HUES48 (cell line): ENCODE results near the gene C14orf132.

Source experiments
- H3K27ac ChIP-seq: one replicate; pipeline ENCODE4 v1.7.0; 2013; ENCODE audit warnings: low read depth, low read length, inconsistent platforms
- H3K27me3 ChIP-seq: 2 replicates; pipeline ENCODE4 v1.6.1; 2013; ENCODE audit warnings: mild to moderate bottlenecking, low read length; ENCODE audit not compliant: control insufficient read depth, insufficient read depth
- H3K36me3 ChIP-seq: 2 replicates; pipeline ENCODE4 v1.6.1; 2013; ENCODE audit warnings: low read length; ENCODE audit not compliant: control insufficient read depth, insufficient read depth
- H3K4me1 ChIP-seq: 2 replicates; pipeline ENCODE4 v1.6.1; 2013; ENCODE audit warnings: mild to moderate bottlenecking, low read length; ENCODE audit not compliant: control insufficient read depth, insufficient read depth
- H3K4me3 ChIP-seq: 2 replicates; pipeline ENCODE4 v1.5.1; 2013; ENCODE audit warnings: mild to moderate bottlenecking, low read depth, low read length
- H3K9ac ChIP-seq: 2 replicates; pipeline ENCODE4 v1.6.1; 2013; ENCODE audit warnings: mild to moderate bottlenecking, low read depth, low read length, moderate library complexity
- H3K9me3 ChIP-seq: 2 replicates; pipeline ENCODE4 v1.6.1; 2013; ENCODE audit warnings: low read length; ENCODE audit not compliant: control insufficient read depth, insufficient read depth

Gene C14orf132

GRCh38 chr14:96138241-96138640 lies 99.1 kb downstream of the C14orf132 start:
- Histone ChIP-seq H3K4me3 (no peak overlapping the region), H3K9ac (no peak overlapping the region), H3K36me3 (no peaks in the 10 kb centered on the region), H3K27me3 (no peaks in the 10 kb centered on the region), H3K4me1 (no peaks in the 10 kb centered on the region), H3K27ac (no peak overlapping the region), H3K9me3 (no peaks in the 10 kb centered on the region; the same call in 1 of the 2 replicates)

- no peak overlapping the region for H3K27ac ChIP-seq
- no peak overlapping the region for H3K9ac ChIP-seq
- H3K27me3 ChIP-seq = no peaks in the 10 kb centered on the region
- no peaks in the 10 kb centered on the region for H3K4me1 ChIP-seq
- H3K9me3 ChIP-seq = no peaks in the 10 kb centered on the region; the same call in 1 of the 2 replicates
- no peaks in the 10 kb centered on the region for H3K36me3 ChIP-seq
- H3K4me3 ChIP-seq = no peak overlapping the region
Measured at GRCh38 chr14:96139169-96139568, 100.0 kb downstream of the C14orf132 start.

GRCh38 chr14:96139879-96140278 lies 100.7 kb downstream of the C14orf132 start:
- no peaks in the 10 kb centered on the region; the same call in 1 of the 2 replicates for H3K9me3 ChIP-seq
- H3K27ac ChIP-seq = no peak overlapping the region
- no peak overlapping the region for H3K9ac ChIP-seq
- no peaks in the 10 kb centered on the region for H3K4me1 ChIP-seq
- H3K4me3 ChIP-seq = no peak overlapping the region
- H3K36me3 ChIP-seq = no peaks in the 10 kb centered on the region
- no peaks in the 10 kb centered on the region for H3K27me3 ChIP-seq

GRCh38 chr14:96140952-96141351 lies 101.8 kb downstream of the C14orf132 start:
- Histone ChIP-seq H3K36me3 (no peaks in the 10 kb centered on the region), H3K9me3 (no peaks in the 10 kb centered on the region; the same call in 1 of the 2 replicates), H3K27ac (no peak overlapping the region), H3K27me3 (no peaks in the 10 kb centered on the region), H3K9ac (no peak overlapping the region), H3K4me1 (no peaks in the 10 kb centered on the region), H3K4me3 (no peak overlapping the region)
